NCI-H2196 (cell line): ENCODE results near the gene NEK6.

Source experiments
- DNase-seq: peaks from one replicate; lab custom pipeline; 2025; ENCODE audit not compliant: unreplicated experiment; lab: John Stamatoyannopoulos, UW

The NEK6 gene

GRCh38 chr9:124368692-124369091 lies 110.9 kb downstream of the NEK6 start:
- no peak for DNase-seq

- DNase-seq: no peak
These were observed 111.6 kb downstream of the NEK6 start for GRCh38 chr9:124369231-124369797.

DNA sequence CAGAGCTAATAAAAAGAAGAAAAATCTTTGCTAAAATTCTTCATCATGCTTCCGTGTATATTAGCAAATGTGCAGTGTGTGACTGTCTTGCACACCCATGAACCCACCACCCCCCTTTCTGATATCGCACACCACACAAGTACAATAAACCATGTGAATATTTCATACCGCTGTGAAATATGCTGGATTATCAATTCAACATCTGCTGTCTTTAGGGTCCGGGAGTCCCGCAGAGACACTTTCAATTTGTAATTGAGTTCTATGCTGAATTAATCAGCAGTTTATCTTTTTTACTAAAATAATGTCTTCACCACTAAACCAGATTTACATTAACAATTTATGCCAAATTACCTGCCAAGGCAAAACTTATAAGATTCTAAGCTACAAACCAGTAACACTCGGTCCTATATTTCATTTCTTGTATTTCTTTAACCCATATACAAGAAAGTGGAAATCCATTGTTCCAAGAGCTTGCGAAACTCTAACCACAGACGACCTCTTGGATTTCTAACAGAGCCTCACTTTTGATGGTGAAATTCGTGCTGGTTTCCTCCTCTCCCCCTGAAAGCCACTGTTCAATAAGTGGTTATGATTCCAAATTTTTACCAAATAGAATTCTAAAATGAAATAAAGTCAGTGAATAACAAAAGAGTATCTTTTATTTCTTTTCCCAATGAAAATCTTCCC lies 113.3 kb downstream of the NEK6 start:
- no peak for DNase-seq

GRCh38 chr9:124372038-124372437 lies 114.3 kb downstream of the NEK6 start:
- DNase-seq: no peak

GRCh38 chr9:124373386-124373785 lies 115.6 kb downstream of the NEK6 start:
- DNase-seq: no peak

DNA sequence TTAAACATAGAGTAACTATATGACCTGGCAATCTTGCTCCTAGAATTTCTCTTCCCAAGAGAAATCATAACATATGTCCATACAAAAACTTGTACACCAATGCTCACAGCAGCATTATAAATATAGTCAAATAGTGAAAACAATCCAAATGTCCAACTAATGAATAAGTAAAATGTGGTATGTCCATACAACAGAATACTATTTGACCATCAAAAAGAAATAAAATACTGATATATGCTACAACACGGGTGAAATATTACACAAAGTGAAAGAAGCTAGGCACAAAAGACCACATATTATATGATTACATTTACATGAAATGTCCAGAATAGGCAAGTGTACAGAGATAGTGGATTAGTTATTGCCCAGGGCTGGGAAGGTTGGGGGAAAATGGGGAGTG lies 116.1 kb downstream of the NEK6 start:
- DNase-seq: no peak

DNA sequence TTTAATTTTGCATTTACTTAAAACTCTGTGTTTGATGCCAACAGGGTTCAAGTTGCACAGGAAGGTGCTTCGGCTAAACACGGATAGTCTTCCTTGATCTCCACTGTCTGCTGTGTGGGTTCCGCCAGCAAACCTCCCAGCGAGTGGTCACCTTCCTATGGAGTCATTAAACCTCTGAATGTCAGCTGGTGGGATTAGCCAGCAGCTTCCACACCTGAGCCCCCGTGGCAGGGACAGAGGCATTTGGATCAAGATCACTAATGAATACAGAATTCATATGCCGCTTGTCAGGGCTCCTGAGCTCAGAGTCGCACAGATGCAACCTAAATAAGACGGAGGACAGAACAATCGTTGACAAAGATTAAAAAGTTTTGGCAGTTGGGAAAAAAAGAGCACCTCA lies 118.0 kb downstream of the NEK6 start:
- DNase-seq: no peak

DNA sequence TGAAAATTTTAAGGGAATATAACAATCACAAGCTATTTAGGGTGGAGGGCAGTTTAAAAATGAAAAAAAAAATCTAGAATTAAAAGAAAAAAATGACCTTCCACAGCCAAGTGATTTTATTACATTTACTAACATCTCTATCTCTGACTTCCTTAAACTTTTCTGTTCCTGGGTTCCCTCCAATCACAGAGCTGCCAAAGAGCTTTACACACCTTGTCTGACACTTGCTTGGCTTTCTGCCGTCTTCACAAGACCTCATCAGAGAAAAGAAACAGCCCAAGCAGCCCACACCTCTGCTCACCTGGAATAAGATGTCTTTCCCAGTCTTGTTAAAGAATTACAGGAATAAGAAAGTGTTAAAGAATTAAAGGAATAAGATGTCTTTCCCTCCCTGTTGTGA lies 118.6 kb downstream of the NEK6 start:
- DNase-seq: no peak

- DNase-seq: no peak
These were observed 120.0 kb downstream of the NEK6 start for GRCh38 chr9:124377551-124378406.

GRCh38 chr9:124381170-124381945 lies 123.6 kb downstream of the NEK6 start:
- no peak for DNase-seq

- DNase-seq: no peak
These were observed 126.5 kb downstream of the NEK6 start for GRCh38 chr9:124384210-124384609.

GRCh38 chr9:124384846-124385245 lies 127.1 kb downstream of the NEK6 start:
- no peak for DNase-seq

GRCh38 chr9:124385623-124386022 lies 127.9 kb downstream of the NEK6 start:
- DNase-seq: no peak

DNA sequence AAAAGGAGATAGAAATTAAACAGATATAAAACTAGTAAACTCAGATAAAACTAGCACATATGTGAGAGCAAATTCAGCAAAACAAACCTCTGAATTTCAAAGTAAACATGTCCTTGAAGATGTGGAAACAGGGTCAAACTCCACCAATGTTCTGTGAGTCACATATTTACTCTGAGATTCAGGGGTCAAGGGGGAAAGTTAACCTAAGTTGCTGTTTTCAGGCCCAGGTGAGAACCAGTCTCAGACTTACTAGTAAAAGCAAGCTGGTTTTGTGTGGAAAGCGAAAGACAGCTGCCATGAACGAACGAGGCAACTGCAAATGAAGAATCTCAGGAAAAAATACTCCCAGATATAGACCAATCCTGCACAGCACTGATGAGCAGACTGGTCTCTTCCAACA lies 128.5 kb downstream of the NEK6 start:
- DNase-seq: no peak

DNA sequence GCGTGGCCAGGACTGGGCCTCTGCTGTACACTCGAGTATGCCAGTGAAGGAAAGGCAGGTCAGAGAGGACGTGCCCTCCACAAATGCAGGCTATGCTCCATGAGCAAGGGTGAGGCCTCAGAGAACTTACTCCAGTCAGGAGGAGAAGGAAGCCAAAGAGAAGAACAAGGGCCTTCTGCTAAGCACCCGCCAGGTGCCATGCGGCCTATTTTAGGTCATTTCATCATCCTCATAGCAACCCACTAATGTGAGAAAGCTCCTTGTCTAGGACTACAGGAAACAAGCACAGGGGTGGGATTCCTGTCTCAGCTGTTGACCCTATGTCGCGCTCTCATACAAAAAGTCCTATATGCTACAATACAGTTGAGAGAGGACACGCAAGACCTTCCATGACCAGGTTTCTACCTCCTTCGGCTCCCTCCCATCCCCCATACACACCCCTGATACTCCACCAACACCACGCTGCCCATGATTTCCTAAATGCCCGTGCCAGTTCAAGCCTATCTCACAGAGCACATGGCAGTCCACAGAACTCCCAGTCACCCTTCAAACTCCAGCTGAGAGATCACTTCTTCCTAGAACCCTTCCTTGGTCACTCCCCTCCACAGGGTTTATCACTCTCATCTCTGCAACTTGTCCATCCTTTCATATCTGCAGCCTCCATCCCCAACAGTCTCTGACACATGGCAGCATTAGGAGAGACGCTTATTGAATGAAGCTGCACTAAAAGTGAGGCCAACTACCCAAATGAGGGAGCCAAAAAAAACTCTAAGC lies 130.7 kb downstream of the NEK6 start:
- no peak for DNase-seq

- peak; percentile 34 for DNase-seq
These were observed 131.6 kb downstream of the NEK6 start for GRCh38 chr9:124389146-124389939.

- DNase-seq: no peak
These were observed 133.3 kb downstream of the NEK6 start for GRCh38 chr9:124390794-124391658.

GRCh38 chr9:124392254-124392870 lies 134.6 kb downstream of the NEK6 start:
- no peak for DNase-seq
